KOPT-K1 (cell line): ENCODE measurements around the gene MBTPS1.

Experiments used
- H3K27ac ChIP-seq: fragments of 200-600 bp; sonication (generic); 2 replicates; pipeline ENCODE4 v1.5.1; 2016; ENCODE audit warnings: antibody characterized with exemption, mild to moderate bottlenecking, low read depth, low read length; ENCODE audit not compliant: poor library complexity, severe bottlenecking
- H3K36me3 ChIP-seq: fragments of 200-600 bp; sonication (generic); 2 replicates; pipeline ENCODE4 v1.5.1; 2017; ENCODE audit warnings: antibody characterized with exemption, mild to moderate bottlenecking, low read length, moderate library complexity; ENCODE audit not compliant: insufficient read depth
- H3K9me3 ChIP-seq: fragments of 200-600 bp; sonication (generic); 2 replicates; pipeline ENCODE4 v1.5.1; 2017; ENCODE audit warnings: antibody characterized with exemption, low read length, mild to moderate bottlenecking; ENCODE audit not compliant: insufficient read depth, poor library complexity, severe bottlenecking

MBTPS1 gene

GRCh38 chr16:84038469-84038868 lies 78.3 kb downstream of the MBTPS1 start:
- Histone ChIP-seq H3K36me3 (no peaks in the 10 kb centered on the region), H3K9me3 (peaks cover 11% of the 10 kb centered on the region)

GRCh38 chr16:84036982-84037425 lies 79.7 kb downstream of the MBTPS1 start:
- Histone ChIP-seq H3K27ac (no peak overlapping the region), H3K9me3 (peaks cover 11% of the 10 kb centered on the region), H3K36me3 (no peaks in the 10 kb centered on the region)

More at GRCh38 chr16:84038469-84038868, 78.3 kb downstream of the MBTPS1 start:
- no peak overlapping the region for H3K27ac ChIP-seq

GRCh38 chr16:84036131-84036530 lies 80.6 kb downstream of the MBTPS1 start:
- Histone ChIP-seq H3K9me3 (peaks cover 11% of the 10 kb centered on the region), H3K36me3 (no peaks in the 10 kb centered on the region)

GRCh38 chr16:84034516-84034915 lies 82.2 kb downstream of the MBTPS1 start:
- Histone ChIP-seq H3K9me3 (peaks cover 11% of the 10 kb centered on the region), H3K27ac (no peak overlapping the region), H3K36me3 (no peaks in the 10 kb centered on the region)

More at GRCh38 chr16:84036131-84036530, 80.6 kb downstream of the MBTPS1 start:
- no peak overlapping the region for H3K27ac ChIP-seq

- Histone ChIP-seq H3K27ac (no peak overlapping the region), H3K9me3 (peaks cover 11% of the 10 kb centered on the region), H3K36me3 (no peaks in the 10 kb centered on the region)
These were observed 83.2 kb downstream of the MBTPS1 start for GRCh38 chr16:84033251-84034195.

GRCh38 chr16:84032458-84033178 lies 84.1 kb downstream of the MBTPS1 start:
- no peak overlapping the region for H3K27ac ChIP-seq
- H3K36me3 ChIP-seq: no peaks in the 10 kb centered on the region
- peaks cover 11% of the 10 kb centered on the region for H3K9me3 ChIP-seq

GRCh38 chr16:84031556-84031955 lies 85.2 kb downstream of the MBTPS1 start:
- peaks cover 10% of the 10 kb centered on the region for H3K9me3 ChIP-seq

GRCh38 chr16:84029297-84030047 lies 87.3 kb downstream of the MBTPS1 start:
- Histone ChIP-seq H3K9me3 (no peaks in the 10 kb centered on the region), H3K27ac (no peak overlapping the region), H3K36me3 (no peaks in the 10 kb centered on the region)

More at GRCh38 chr16:84031556-84031955, 85.2 kb downstream of the MBTPS1 start:
- Histone ChIP-seq H3K36me3 (no peaks in the 10 kb centered on the region), H3K27ac (no peak overlapping the region)

GRCh38 chr16:84027625-84028024 lies 89.1 kb downstream of the MBTPS1 start:
- no peaks in the 10 kb centered on the region for H3K36me3 ChIP-seq
- H3K27ac ChIP-seq: no peak overlapping the region
- H3K9me3 ChIP-seq: peaks cover 2% of the 10 kb centered on the region

GRCh38 chr16:84026606-84027005 lies 90.1 kb downstream of the MBTPS1 start:
- Histone ChIP-seq H3K9me3 (peaks cover 12% of the 10 kb centered on the region), H3K27ac (no peak overlapping the region), H3K36me3 (no peaks in the 10 kb centered on the region)

GRCh38 chr16:84024854-84025253 lies 91.9 kb downstream of the MBTPS1 start:
- H3K27ac ChIP-seq: no peak overlapping the region
- H3K9me3 ChIP-seq: peaks cover 29% of the 10 kb centered on the region
- no peaks in the 10 kb centered on the region for H3K36me3 ChIP-seq

GRCh38 chr16:84022644-84023043 lies 94.1 kb downstream of the MBTPS1 start:
- H3K9me3 ChIP-seq: peaks cover 50% of the 10 kb centered on the region
- H3K36me3 ChIP-seq: no peaks in the 10 kb centered on the region
- no peak overlapping the region for H3K27ac ChIP-seq

GRCh38 chr16:84021488-84021887 lies 95.3 kb downstream of the MBTPS1 start:
- Histone ChIP-seq H3K36me3 (no peaks in the 10 kb centered on the region), H3K27ac (no peak overlapping the region), H3K9me3 (peaks cover 61% of the 10 kb centered on the region)

GRCh38 chr16:84020353-84020752 lies 96.4 kb downstream of the MBTPS1 start:
- H3K36me3 ChIP-seq: no peaks in the 10 kb centered on the region
- H3K9me3 ChIP-seq: peaks cover 71% of the 10 kb centered on the region
- H3K27ac ChIP-seq: no peak overlapping the region

- Histone ChIP-seq H3K36me3 (no peaks in the 10 kb centered on the region), H3K9me3 (peaks cover 79% of the 10 kb centered on the region), H3K27ac (no peak overlapping the region)
These were observed 98.0 kb downstream of the MBTPS1 start for GRCh38 chr16:84018710-84019109.
